HG03025 (cell line): ENCODE data around the gene DNAJB4.

Experiments used
- ATAC-seq: cut with Tn5 transposase; IDR thresholded peaks from one replicate; pipeline ENCODE4 v1.9.1; 2021; ENCODE audit warnings: mild to moderate bottlenecking, moderate library complexity; ENCODE audit not compliant: unreplicated experiment, low FRiP score

DNAJB4 gene

DNA sequence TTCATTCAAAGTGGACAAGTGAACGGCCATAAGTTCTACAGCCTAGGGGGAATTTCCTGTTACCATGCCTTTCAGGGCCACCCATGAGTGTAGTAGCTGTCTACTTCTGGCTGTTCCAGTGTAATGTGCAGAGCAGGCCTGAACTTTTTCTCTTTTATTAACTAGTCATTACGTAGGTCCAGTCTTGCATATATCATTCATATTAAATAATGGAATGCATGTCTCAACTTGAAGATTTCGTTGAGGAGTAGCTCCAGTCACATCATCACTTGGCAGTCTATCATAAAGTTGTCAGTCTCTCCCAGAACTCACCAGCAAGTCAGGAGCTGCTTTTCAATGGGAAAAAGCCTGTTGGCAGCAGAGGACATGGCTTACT, 29.0 kb downstream of the DNAJB4 start:
- no peak for ATAC-seq

DNA sequence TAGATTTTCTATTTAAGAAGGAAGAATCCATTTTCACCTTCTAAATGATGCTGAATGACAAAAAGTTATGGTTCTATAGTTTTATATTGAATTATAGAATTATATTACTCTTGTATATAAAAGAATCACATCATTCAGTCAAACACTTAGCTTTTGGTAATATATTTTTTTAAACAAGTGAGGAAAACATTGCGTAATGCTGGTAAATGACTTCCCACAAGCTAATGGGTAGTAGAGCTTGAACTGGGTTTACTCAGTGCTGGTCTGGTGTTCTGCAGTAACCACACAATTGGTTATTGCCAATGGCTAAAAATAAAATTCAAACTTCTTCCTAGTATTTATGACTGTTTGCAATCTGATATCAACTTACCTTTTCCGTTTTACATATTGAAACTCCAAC, 30.4 kb downstream of the DNAJB4 start:
- no peak for ATAC-seq

DNA sequence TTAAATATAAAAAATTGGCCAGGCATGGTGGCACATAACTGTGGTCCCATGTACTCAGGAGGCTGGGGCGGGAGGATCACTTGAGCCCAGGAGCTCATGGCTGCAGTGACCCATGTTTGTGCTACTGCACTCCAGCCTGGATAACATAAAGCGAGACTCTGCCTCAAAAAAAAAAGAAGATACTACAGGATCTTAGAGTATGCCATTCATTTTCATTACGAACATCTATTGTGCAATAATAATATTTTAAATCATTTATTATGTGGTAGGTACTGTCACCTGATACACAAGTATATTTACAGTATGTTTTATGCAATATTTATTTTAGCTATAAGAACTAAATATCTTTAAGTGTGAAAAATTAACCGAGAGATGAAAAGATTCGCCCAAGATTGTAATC, 31.7 kb downstream of the DNAJB4 start:
- ATAC-seq, result no peak

- ATAC-seq, result no peak
These were observed 33.3 kb downstream of the DNAJB4 start for GRCh38 chr1:78038071-78038470.

GRCh38 chr1:78038491-78038939, 33.8 kb downstream of the DNAJB4 start:
- no peak for ATAC-seq

DNA sequence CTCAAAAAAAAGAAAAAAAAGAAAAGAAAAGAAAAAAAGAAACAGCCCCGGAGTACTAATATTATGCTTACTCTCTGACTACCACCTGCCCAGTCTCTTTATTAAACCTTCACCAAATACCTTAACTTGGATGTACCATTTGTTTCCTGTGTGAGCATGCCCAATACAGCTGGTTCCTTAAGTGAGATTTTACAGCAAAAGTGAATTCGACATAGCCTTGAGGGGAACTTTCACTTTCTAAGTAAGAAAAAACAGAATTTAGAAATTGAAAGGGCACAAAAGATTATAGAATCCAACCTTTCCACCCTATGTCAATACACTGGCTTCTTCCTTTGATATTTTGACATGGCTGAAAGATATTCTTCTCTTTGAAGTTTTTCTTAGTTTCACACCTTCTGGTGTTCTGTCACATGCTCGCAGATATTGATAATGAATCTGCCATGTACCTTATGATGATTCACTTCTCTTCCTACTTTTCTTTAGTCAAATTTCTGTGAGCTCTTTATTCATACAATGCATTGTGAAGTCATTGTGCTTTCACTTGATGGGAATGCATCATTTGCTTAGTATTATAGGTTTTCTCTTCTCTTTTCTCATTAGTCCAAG, 35.8 kb downstream of the DNAJB4 start:
- ATAC-seq, result no peak

DNA sequence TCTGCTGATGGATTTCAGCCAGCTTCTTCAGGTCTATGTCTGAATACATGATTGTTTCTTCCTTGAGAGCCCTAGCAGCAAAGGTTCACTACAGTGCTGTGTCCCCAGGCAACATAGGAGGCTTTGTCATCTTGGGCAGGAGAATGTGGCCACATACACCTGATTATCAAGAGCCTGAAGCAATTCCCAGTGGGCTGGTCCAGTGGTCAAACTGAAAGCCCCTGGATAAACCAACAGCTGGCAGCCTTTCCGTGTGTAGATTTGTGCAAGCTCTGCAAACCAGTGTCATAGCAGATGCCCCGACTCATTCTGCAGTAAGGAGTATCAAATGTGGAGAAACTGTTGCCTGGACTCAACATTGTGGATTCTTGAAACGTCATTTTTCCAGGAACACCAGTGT, 38.7 kb downstream of the DNAJB4 start:
- no peak for ATAC-seq

DNA sequence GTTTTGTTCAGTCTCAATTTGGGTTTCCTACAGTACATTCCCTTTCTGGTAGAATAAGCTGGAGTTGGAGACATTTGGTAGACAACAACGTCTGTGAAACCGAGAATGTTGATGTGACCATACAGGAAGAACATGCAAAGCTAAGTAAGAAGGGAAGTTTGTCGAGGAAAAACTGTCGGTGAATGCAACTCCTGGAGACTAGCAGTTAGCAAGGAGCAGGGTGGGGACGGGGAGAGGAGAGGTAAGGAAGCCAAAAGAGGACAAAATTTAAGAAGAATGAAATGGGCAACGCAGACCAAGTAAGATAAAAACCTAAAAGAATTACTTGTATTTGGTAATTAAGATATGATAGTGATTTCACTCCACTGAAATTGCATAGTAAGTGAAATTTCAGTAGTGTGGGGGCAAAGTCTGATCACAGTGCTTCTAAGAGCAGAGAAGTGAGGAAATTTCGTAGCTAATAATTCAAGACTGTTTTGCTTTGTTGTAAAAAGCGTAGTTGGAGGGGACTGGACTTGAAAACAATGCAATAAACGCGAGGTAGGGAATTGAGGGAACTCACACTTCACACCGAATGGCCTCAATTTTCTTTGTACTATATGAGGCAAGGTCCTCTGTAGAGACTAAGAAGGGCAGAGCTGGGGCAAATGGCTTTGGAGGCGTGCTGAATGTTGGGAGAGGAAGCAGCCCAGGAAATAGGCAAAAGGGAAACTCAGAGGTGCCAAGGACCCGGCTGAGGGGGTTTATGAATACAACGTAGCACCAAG, 40.2 kb downstream of the DNAJB4 start:
- ATAC-seq, result no peak

DNA sequence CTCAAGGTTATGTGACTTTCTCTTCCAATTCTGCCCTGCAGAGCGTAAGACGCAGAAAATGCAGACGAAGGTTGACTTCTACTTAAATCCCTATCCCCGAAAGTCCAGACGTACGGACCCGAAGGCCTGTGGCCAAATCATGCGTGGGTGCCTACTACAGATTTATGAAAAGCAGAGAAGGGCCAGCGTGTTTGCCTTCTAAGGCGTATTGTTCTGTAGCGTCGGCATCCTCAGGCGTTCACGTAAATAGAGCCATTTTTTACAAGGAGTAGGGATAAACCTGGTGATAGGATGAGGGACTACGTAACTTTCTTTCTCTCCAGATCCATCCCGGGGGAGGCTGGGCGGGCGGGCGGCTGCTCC, 40.8 kb downstream of the DNAJB4 start:
- ATAC-seq, result no peak

GRCh38 chr1:78045926-78046778, 41.4 kb downstream of the DNAJB4 start, which contains the start of gene GIPC2:
Gene GIPC2, plus strand, starts transcription at chr1:78045966. Its CDS starts 129 bp downstream, at chr1:78046095.
- no peak for ATAC-seq

GRCh38 chr1:78047106-78047505, 42.4 kb downstream of the DNAJB4 start:
- ATAC-seq, result no peak

DNA sequence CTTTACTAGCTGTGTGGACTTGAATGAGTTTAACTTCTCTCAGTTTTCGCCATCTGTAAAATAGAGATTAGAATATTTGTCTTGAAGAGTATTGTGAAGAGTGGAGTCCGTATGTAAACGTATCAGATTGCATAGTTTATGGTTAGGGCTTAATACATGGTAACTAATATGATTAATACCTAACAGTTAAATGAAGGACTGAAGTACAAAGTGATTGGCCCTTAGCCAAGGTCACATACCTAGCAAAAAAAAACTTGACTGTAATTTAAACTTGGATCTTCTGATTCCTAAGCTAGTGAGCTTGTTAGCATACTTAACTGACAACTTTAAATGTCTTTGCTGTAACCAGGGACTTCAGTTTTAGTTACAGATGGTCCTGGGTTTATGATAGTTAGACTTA, 42.9 kb downstream of the DNAJB4 start:
- no peak for ATAC-seq

DNA sequence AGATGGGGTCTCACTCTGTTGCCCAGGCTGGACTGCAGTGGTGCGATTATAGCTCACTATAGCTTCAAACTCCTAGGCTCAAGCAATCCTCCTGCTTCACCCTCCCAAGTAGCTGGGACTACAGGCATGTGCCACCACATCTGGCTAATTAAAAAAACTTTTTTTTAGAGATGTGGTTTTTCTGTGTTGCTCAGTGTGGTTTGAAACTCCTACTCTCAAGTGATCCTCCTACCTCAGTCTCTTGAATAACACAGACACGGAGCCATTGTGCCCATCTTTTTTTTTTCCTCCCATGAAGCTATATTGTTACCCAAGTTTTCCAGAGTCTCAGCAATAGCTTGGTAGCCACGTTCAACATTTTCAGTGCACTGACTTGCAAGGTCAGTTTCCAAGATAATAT, 43.7 kb downstream of the DNAJB4 start:
- no peak for ATAC-seq

DNA sequence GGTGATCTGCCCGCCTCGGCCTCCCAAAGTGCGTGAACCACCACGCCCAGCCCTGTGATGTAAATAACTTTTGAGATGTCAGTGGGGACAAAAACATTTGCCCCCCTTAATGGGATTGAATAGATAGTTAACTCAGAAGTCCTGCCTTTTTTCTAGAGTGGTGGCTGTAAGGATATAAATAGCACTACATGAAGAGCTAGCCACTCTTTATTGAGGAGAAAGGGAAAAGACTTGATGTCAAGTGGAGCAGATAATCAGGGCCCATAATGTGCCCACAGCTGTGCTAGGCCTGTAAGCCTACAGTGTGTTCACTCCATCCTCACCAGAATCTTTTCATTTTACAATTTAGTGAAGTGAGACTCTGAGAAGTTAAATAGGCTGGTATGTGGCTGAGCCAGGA, 44.7 kb downstream of the DNAJB4 start:
- no peak for ATAC-seq

- no peak for ATAC-seq
These were observed 46.3 kb downstream of the DNAJB4 start for GRCh38 chr1:78051005-78051404.

DNA sequence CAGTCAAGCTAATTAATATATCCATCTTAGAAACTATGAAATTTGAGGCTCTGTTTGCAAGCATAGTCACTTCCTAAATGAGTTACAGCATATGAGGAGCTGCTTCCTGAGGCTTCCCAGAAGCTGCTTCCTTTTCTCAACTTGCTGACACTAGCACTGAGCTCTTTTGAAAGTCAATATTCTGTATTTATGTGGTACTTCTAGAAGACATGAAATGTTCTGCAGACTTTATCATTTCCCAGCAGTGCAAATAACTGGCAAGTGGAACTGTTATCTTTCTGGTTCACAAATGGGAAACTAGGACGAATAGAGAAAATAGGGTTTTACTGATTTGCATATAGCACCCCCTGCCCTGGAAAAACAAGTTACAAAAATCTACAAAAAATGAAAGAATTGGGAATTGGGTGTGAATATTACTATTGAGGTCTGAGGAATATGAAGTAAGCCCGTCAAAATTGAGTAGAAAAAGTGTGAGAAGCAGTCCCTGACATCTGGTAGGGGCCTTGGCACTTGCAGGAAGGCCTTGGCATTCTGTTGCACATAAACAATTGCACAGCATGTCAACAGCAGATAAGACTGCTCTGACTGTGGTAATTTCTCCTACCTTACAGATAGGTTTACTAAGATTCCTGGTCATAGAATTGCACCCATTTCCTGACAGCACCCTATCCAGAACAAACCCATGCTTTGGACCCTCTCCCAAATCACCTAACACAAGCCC, 48.1 kb downstream of the DNAJB4 start:
- no peak for ATAC-seq

- no peak for ATAC-seq
These were observed 48.8 kb downstream of the DNAJB4 start for GRCh38 chr1:78053498-78053897.

- ATAC-seq, result no peak
These were observed 49.8 kb downstream of the DNAJB4 start for GRCh38 chr1:78054559-78054958.

GRCh38 chr1:78054972-78055371, 50.2 kb downstream of the DNAJB4 start:
- ATAC-seq, result no peak

DNA sequence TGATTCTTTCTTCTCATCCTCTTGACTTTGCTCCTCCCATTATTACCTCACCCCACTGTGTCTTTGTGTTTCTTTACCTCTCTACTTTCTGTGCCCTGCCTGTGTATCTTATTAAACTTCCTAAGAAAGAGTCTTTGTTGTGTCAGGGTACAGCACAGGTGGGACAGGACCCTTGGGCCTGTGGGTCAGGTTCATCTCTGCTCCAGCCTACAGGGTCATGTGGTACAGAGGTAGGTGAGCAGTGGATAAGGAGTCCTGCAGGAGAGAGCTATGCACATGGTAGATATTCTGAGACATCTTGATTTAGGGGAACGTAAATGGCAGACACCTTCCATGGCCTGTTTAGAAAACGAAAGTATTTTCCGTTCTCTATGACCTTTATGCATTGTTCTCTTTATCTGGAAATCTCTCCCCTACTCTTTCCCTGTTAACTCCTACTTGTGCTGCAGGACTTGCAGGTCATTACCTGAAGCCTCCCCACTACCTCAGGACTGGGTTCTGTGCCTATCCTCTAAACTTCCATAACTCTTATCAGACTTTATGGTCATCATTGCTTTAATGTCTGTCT, 50.9 kb downstream of the DNAJB4 start:
- no peak for ATAC-seq
